NCI-H2107 treated with DMSO at 0.1 percent for 48 hours (cell line): Measurements from ENCODE around the gene EMP3.
A peak's percentile ranks its signal among the peaks of the same experiment; 100 is the strongest.
"Not testable (repeated sequence)": the region's sequence is repeated elsewhere in the genome, so short reads cannot be mapped to it uniquely, and the experiment has no call there.

Experiments
- DNase-seq: peaks from one replicate; lab custom pipeline; 2025; ENCODE audit not compliant: unreplicated experiment; lab: John Stamatoyannopoulos, UW

The EMP3 gene

DNA sequence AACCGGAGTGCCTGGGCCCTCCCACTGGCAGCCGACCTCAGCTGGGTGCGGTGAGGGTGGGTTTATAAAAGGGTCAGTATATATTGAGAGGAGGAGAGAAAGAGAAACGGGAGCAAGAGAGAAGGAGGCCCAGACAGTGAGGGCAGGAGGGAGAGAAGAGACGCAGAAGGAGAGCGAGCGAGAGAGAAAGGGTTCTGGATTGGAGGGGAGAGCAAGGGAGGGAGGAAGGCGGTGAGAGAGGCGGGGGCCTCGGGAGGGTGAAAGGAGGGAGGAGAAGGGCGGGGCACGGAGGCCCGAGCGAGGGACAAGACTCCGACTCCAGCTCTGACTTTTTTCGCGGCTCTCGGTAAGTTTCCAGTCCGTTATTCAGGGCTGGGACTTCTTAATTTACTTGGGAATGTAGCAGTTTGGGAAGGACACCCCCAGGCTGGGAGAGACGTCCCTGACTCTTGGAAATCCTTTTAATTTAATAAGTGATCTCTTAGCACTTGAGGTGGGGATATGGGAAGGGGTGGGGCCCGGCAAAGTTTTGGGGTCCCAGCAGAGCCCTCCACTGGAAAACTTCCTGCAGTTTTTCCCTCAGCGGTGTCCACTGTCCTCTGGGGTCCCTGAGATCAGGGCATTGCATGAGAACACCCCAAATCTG lies at the start of gene EMP3:
Gene EMP3 (plus strand): TSS at position 288 of the 646 bp plus-strand sequence. CDS start 1,293 bp downstream, outside the sequence.
- no peak for DNase-seq

GRCh38 chr19:48279747-48280146 lies 45.6 kb upstream of the EMP3 start:
- no peak for DNase-seq

DNA sequence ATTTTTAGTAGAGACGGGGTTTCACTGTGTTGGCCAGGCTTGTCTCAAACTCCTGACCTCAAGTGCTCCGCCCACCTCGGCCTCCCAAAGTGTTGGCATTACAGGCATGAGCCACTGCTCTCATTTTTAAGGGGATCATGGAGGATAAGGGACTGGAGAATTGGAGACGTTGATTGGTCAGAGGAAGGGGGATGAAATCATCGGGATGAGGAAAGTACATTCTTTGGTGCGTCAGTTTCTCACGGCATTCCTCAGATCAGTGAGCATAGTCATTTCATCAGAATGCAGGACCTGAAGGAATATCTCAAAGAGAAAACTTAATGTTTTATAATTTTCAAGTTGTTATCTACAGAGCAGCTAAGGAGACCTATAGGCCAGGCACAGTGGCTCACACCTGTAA lies 41.4 kb upstream of the EMP3 start:
- DNase-seq: no peak

- no peak for DNase-seq
These were observed 40.5 kb upstream of the EMP3 start for GRCh38 chr19:48284896-48285295.

GRCh38 chr19:48287748-48288147 lies 37.6 kb upstream of the EMP3 start:
- no peak for DNase-seq

DNA sequence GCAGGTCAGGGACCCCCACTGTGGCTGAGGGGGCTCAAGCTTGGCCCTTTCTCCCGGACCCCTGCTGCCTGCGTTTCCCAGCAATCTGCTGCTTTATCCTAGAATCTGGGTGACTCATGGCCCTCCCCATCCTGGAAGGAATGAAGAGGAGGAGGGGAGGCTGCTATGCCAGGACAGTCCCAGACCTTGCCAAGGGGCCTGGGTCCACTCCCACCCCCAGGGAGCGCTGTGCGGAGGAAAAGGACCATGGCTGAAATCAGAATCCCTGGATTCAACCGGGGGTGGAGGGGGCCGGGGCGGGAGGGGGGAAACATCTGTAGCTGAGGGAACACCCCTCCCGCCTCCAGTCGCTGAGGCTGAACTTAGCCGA lies 35.0 kb upstream of the EMP3 start:
- no peak for DNase-seq

DNA sequence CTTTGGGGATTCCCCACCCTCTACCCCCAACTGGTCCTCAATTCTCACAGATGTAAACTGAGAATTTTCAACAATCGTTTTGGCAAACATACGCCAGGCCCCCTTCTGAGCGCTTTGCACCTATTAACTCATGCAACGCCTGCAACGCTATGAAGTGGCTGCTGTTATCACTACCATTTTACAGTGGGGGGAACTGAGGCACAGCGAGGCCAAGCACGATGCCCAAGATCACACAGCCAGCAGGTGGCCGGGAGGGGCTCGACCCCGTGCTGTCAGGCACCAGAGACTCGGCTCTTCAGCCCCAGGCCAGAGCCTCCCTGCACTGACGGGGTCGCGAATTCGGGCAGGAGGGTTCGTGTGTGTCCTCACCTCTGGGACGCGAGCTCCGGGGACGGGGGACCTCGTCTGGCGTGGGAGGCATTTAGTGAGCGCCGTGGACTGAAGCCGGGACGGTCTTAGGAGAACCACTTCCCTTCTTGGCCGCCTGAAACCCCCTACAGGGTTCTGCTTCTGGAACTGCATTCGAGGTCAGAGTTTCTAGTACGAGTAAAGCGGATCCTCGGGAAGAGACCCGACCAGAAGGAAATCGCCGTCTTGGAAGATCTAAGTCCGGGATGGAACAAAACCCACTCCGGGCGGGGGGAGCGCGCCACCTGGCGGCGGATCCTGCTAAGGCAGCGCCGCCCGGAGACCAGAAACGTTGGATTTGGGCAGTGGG lies 34.4 kb upstream of the EMP3 start:
- peak; percentile 6 for DNase-seq

DNA sequence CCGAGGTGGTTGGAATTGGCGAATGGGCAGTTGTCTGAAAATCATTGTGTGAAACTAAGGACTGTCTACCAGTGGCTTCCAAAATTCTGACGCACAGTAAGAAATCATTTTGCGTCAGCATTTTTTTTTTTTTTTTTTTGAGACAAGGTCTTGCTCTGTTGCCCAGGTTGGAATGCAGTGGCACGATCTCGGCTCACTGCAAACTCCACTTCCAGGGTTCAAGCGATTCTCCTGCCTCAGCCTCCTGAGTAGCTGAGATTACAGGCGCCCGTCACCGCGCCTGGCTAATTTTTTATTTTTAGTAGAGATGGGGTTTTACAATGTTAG lies 33.9 kb upstream of the EMP3 start:
- not testable (repeated sequence) for DNase-seq

DNA sequence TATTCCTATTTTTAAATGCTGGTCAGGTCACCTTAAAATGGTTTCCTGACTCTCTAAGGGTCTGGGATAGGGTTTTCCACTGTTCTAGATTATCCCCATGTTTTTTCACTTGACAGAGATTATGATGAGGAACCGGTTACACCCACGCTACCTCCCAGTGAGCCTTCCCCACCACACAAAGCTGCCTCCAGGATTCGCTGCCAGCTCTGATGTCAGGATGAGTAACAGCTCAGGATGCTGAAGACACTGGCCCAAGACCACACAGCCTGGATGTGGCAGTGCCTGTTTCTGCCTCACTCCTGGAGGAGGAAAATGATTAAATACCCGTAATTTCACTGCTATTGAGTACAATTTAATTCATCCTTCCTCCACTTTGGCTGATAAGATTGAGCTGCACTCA lies 32.6 kb upstream of the EMP3 start:
- no peak for DNase-seq

DNA sequence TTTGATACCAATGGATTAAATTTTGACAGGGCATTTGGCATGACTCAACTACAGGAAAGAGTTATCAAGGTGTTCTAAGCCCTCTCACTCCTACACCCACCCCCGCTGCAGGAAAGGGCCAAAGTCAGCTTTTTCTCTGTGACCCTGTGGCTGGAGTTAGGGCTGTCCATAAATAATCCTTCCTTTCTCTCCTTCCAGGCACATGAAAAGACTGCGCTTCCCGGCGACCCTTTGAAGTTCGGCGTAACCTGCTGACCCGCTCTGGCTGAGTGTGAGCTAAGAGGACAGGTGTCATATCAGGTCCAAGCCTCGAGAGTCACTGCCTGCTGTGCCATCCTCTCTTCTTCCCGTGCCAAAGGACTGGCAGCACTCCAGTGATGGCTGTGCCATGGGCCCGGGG lies 29.9 kb upstream of the EMP3 start:
- DNase-seq: no peak

GRCh38 chr19:48296963-48297734 lies 28.2 kb upstream of the EMP3 start:
- no peak for DNase-seq

GRCh38 chr19:48297975-48298374 lies 27.4 kb upstream of the EMP3 start:
- DNase-seq: no peak

DNA sequence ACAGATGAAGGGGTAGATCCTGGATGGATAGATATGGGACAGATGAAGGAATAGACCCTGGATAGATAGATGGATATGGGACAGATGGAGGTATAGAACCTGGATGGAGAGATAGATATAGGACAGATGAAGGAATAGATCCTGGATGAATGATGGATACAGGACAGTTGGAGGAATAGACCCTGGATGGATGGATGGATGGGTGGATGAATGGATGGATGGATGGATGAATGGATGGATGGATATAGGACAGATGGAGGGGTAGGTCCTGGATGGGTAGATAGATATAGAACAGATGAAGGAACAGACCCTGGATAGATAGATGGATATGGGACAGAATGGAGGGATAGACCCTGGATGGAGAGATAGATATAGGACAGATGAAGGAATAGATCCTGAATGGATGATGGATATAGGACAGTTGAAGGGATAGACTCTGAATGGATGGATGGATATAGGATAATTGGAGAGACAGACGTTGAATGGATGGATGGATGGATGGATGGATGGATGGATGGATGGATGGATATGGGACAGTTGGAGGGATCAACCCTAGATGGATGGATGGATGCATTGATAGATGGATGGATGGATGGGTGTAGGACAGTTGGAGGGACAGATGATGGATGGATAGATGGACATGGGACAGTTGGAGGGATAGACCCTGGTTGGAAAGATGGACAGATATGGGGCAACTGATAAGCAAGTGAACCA lies 23.3 kb upstream of the EMP3 start:
- DNase-seq: no peak

DNA sequence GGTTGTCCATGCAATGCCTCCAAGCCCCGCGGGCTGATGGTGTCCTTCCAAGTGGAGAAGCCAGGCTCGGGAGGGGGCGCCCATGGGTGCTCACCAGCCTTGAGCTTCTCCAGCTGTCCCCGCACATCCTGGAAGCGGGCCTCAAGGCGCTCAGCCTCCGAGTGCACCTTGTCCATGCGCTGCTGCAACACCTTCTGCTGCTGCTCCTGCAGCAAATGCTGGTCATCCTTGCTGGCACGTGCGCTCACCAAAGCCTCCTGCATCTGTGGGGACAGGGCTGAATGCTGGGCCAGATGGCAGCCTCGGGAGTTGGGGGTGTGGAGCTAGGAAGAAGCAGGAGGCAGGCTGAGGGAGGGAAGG lies 22.8 kb upstream of the EMP3 start:
- no peak for DNase-seq

- no peak for DNase-seq
These were observed 22.0 kb upstream of the EMP3 start for GRCh38 chr19:48303367-48303766.

DNA sequence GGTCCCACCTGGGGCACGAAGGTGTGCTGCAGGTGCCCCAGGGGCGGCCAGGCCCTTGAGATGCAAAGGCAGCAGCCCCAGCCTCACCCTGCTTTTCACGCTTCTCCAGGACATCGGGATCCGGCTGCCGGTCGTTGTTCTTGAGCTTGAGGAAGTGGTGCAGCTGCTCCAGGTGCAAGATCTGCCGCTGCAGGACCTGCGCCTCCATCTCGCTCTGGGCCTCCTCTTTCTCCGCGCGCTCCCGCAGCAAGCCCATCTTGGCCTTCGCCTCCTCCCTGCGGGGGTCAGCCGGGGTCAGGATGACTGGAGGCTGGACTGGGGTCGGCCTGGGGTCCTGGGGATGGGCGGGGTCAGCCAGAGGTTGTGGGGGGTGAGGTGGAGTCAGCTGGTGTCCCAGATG lies 21.5 kb upstream of the EMP3 start:
- no peak for DNase-seq

DNA sequence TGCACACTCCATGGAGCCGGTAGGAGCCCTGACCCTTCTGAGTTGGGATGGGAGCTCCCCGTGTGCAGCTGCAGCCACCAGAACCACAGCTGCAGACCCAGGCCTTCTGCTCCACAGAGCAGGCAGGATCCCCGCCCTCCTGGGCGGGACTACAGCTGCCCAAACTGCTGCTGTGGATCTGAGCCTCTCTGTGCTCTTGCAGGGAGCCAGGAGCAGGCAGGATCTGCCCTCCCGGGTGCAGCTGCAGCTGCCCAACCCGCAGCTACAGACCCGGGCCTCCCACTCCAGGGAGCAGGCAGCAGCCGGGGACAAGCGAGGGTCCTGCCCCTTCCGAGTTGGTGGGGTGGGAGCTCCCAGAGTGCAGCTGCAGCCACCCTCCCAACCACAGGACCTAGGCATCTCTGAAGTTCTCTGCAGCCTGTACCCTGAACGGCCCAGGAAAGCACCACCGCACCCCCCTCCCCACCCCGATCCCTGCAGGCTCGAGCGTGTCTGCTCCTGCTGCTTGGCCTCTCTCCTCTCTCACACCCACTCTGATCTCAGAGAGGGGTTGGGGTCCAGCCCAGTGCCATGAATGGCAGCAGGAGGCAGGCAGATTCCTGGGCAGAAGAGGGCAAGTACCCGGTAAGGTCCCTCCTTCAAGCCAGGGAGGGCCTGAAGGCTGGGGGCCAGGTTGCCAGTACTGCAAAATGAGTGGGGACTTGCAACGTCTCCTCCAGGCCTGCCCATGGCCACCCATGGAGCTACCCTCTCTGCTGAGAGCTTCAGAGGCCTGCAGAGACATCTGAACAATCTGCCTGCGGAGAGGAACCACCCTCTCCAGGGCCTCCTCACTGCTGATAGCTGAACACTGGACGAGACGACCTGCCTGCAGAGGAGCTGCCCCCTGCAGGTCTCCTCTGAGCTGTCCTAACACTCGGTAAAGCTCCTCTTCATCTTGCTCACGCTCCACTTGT lies 16.4 kb upstream of the EMP3 start:
- no peak for DNase-seq

DNA sequence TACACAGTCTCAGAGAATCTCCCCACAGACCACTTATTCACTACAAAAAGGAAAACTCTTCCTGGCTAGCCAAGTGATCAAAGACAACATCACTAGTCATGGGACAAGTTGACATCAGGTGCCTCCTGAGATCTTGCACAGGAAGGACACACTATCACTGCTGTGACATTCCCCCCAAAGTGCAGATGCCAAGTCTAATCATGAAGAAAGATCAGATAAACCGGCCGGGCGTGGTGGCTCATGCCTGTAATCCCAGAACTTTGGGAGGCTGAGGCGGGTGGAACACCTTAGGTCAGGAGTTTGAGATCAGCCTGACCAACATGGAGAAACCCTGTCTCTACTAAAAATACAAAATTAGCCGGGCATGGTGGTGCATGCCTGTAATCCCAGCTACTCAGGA lies 15.6 kb upstream of the EMP3 start:
- not testable (repeated sequence) for DNase-seq

GRCh38 chr19:48310227-48310626 lies 15.1 kb upstream of the EMP3 start:
- DNase-seq: no peak

GRCh38 chr19:48311384-48311783 lies 14.0 kb upstream of the EMP3 start:
- no peak for DNase-seq

GRCh38 chr19:48315712-48316111 lies 9.6 kb upstream of the EMP3 start:
- no peak for DNase-seq
